ENCODE results near the gene MRPS30. TPM values are rescaled to one million over a fixed set of nuclear protein-coding genes. Genes with fewer than 3 reads are reported as not detected.
"Not testable (repeated sequence)": the region's sequence is repeated elsewhere in the genome, so short reads cannot be mapped to it uniquely, and the experiment has no call there.

MRPS30 gene
- total RNA-seq, 1 donor from 2014 or later: 52.9 TPM

DNA sequence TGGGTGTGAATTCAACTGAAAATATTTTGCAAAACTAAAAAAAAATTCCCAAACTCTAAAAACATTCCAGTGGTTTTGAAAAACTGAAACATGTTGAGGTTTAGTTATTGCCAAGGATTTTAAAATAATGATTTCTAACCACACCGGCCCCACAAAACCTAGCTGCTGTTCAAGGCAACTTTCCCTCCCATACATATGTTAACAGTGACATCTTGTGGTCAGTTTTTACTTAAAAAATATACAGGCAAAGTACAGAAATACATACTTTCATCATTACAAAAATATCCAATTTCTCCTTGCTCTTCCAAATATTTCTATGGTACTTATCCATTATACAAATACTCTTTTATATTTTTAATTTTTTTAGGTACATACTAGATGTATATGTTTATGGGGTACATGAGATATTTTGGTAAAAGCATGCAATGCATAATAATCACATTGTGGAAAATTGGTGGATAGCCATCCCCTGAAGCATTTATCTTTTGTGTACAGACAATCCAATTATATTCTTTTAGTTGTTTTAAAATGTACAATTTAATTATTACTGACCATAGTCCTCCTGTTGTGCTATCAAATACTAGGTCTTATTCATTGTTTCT, 34.4 kb upstream of the MRPS30 start:
- TF ChIP-seq, protein P1, sequence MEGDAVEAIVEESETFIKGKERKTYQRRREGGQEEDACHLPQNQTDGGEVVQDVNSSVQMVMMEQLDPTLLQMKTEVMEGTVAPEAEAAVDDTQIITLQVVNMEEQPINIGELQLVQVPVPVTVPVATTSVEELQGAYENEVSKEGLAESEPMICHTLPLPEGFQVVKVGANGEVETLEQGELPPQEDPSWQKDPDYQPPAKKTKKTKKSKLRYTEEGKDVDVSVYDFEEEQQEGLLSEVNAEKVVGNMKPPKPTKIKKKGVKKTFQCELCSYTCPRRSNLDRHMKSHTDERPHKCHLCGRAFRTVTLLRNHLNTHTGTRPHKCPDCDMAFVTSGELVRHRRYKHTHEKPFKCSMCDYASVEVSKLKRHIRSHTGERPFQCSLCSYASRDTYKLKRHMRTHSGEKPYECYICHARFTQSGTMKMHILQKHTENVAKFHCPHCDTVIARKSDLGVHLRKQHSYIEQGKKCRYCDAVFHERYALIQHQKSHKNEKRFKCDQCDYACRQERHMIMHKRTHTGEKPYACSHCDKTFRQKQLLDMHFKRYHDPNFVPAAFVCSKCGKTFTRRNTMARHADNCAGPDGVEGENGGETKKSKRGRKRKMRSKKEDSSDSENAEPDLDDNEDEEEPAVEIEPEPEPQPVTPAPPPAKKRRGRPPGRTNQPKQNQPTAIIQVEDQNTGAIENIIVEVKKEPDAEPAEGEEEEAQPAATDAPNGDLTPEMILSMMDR (conservative IDR thresholded peaks at IDR 0.05): peak; percentile 87

DNA sequence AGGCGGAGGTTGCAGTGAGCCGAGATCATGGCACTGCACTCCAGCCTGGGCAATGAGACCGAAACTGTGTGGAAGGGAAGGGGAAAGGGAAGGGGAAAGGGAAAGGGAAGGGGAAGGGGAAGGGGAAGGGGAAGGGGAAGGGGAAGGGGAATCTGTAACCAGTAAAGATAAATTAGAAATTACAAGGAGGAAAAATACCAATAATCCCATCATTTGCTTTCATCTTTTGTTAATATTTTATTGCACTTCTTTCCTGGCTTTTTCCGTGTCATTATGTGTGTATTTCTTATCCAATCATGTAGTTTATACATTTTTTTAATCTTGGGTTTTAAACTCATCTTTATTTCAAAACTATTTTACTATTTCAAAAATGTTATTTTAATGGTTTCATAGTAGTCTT, 29.6 kb upstream of the MRPS30 start:
- H3K4me1 Mint-ChIP-seq (ENCODE audit: unreplicated experiment): no peaks in the 10 kb centered on the region
- TF ChIP-seq, protein P1 (conservative IDR thresholded peaks at IDR 0.05): no peak
- no peaks in the 10 kb centered on the region for H3K9me3 Mint-ChIP-seq
- no peak overlapping the region for H3K27ac Mint-ChIP-seq
- DNase-seq (ENCODE audit: extremely low spot score, unreplicated experiment): no peak
- no peaks in the 10 kb centered on the region for H3K27me3 Mint-ChIP-seq
- H3K4me3 Mint-ChIP-seq: no peak overlapping the region
- no peaks in the 10 kb centered on the region for H3K36me3 Mint-ChIP-seq

More for the DNA sequence above, 34.4 kb upstream of the MRPS30 start:
- Mint-ChIP-seq H3K9me3 (no peaks in the 10 kb centered on the region), H3K27me3 (no peaks in the 10 kb centered on the region), H3K27ac (no peak overlapping the region), H3K36me3 (no peaks in the 10 kb centered on the region), H3K4me1 (ENCODE audit: unreplicated experiment) (peaks cover 6% of the 10 kb centered on the region), H3K4me3 (no peak overlapping the region)
- DNase-seq (ENCODE audit: extremely low spot score, unreplicated experiment): no peak

DNA sequence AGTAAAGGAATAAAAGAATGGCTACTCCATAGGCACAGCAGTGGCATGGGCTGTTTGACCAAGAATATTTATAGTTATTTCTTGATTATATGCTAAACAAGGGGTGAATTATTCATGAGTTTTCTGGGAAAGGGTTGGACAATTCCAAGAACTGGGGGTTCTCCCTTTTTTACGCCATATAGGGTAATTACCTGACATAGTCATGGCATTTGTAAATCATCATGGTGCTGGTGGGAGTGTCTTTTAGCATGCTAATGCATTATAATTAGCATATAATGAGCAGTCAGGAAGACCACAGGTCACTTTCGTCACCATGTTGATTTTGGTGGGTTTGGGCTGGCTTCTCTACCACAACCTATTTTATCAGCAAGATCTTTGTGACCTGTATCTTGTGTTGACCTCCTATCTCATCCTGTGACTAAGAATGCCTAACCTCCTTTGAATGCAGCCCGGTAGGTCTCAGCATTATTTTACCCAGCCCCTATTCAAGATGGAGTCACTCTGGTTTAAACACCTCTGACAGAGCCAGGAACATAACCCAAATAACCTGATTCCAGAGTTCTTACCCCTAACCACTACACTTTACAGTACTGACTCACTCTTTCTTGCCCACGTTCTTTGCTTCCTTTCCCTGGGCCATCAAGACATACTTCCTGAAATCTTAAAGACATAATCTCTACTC, 25.0 kb upstream of the MRPS30 start:
- TF ChIP-seq, protein P1 (conservative IDR thresholded peaks at IDR 0.05): no peak
- DNase-seq (ENCODE audit: extremely low spot score, unreplicated experiment): no peak
- peaks cover 8% of the 10 kb centered on the region for H3K9me3 Mint-ChIP-seq
- no peak overlapping the region for H3K27ac Mint-ChIP-seq
- H3K27me3 Mint-ChIP-seq: no peaks in the 10 kb centered on the region
- H3K4me3 Mint-ChIP-seq: no peak overlapping the region
- H3K4me1 Mint-ChIP-seq (ENCODE audit: unreplicated experiment): no peaks in the 10 kb centered on the region
- no peaks in the 10 kb centered on the region for H3K36me3 Mint-ChIP-seq

DNA sequence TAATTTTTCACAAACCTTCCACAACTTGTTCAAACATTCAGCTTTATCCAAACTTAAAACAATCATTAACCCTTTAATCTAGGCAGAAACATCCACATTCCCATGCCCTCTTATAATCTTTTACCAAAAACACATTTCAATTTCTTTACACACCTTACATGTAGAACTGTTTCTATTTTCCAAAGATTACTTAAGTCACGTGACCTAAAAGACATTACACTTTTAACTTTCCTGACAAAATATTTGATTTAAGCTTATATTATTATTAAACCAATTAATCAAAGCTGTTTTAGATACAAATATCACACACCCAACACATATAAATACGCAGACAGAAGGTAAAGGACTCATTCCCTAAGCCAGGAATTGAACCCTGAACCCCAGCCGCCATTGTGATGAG, 21.0 kb upstream of the MRPS30 start:
- H3K36me3 Mint-ChIP-seq: no peaks in the 10 kb centered on the region
- no peaks in the 10 kb centered on the region for H3K4me1 Mint-ChIP-seq (ENCODE audit: unreplicated experiment)
- TF ChIP-seq, protein P1 (conservative IDR thresholded peaks at IDR 0.05): no peak
- DNase-seq (ENCODE audit: extremely low spot score, unreplicated experiment): no peak
- no peak overlapping the region for H3K27ac Mint-ChIP-seq
- no peak overlapping the region for H3K4me3 Mint-ChIP-seq
- peaks cover 15% of the 10 kb centered on the region for H3K9me3 Mint-ChIP-seq
- no peaks in the 10 kb centered on the region for H3K27me3 Mint-ChIP-seq

DNA sequence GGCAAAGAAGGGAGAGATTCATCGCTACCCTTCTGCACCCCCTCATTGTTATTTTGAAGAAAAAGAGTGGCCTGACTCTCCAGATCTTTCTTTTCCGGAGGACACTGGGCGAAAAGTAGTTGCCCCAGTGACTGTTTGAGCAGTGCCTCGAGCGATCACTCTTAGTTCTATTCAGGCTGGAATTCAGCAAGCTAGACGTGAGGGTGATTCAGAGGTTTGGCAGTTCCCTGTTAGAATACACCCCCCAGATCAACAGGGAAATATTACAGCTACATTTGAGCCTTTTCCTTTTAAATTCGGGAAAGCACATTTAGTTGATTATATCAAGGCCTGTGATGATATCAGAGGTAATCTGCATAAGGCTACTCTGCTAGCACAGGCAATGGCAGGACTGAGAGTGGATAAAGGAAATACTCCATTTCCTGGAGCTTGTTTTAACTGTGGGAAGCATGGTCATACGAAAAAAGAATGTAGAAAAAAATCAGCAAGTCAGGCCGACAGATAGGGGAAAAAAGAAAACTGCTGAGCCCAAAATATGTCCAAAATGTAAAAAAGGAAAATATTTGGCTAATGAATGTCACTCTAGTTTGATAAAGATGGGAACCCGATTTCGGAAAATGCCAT, 19.3 kb upstream of the MRPS30 start:
- not testable (repeated sequence) for DNase-seq (ENCODE audit: extremely low spot score, unreplicated experiment); H3K4me1 Mint-ChIP-seq (ENCODE audit: unreplicated experiment); H3K27ac Mint-ChIP-seq; H3K27me3 Mint-ChIP-seq; H3K4me3 Mint-ChIP-seq; H3K36me3 Mint-ChIP-seq
- H3K9me3 Mint-ChIP-seq: peaks cover 21% of the 10 kb centered on the region

DNA sequence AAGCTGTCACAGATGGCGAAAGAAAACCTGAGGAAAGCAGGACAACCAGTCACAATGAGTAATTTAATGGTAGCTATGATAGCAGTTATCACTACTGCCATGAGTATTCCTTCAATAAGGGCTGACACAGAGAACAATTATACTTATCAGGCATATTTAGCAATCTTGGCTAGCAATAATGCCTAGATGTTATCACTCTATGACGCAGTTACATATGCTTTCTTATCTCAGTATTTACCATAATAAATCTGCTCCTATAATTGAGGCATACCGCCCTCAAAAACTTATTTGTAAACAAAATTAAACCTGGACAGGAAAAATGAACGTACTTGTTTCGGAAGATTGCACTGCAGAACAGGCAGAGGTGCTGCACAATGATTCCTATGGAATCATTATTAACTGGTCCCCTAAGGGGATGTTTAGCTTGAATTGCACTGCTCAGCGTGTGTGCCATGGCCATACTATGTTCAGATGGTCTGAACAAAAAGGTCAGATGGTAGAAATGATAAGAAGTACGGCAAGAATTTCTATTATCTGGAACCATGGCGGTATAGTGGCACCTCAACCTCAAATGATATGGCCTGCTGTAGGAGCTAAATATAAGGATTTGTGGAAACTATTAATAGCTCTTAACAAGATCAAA, 16.6 kb upstream of the MRPS30 start:
- not testable (repeated sequence) for H3K36me3 Mint-ChIP-seq; H3K27ac Mint-ChIP-seq; H3K4me1 Mint-ChIP-seq (ENCODE audit: unreplicated experiment); H3K4me3 Mint-ChIP-seq; DNase-seq (ENCODE audit: extremely low spot score, unreplicated experiment); H3K27me3 Mint-ChIP-seq
- H3K9me3 Mint-ChIP-seq: peaks cover 17% of the 10 kb centered on the region
